Measurements from ENCODE around the gene CYB5RL.
"Not testable (repeated sequence)": the region's sequence is repeated elsewhere in the genome, so short reads cannot be mapped to it uniquely, and the experiment has no call there.

CYB5RL gene

GRCh38 chr1:54180701-54181360, 19.0 kb downstream of the CYB5RL start:
- DNase-seq = no peak

GRCh38 chr1:54178296-54179070, 21.3 kb downstream of the CYB5RL start:
- DNase-seq = no peak

GRCh38 chr1:54177726-54178125, 22.1 kb downstream of the CYB5RL start:
- no peak for DNase-seq

- DNase-seq = no peak
Observed at GRCh38 chr1:54176621-54177327, 23.1 kb downstream of the CYB5RL start.

- DNase-seq = no peak
Observed at GRCh38 chr1:54174106-54174505, 25.7 kb downstream of the CYB5RL start.

- no peak for DNase-seq
Observed at GRCh38 chr1:54173681-54174080, 26.1 kb downstream of the CYB5RL start.

- no peak for DNase-seq
Observed at GRCh38 chr1:54172614-54173599, 26.9 kb downstream of the CYB5RL start.

GRCh38 chr1:54171606-54172005, 28.2 kb downstream of the CYB5RL start:
- no peak for DNase-seq

- DNase-seq = no peak
Observed at GRCh38 chr1:54171016-54171415, 28.8 kb downstream of the CYB5RL start.

GRCh38 chr1:54169068-54169467, 30.8 kb downstream of the CYB5RL start:
- no peak for DNase-seq

- DNase-seq = no peak
Observed at GRCh38 chr1:54168206-54168965, 31.4 kb downstream of the CYB5RL start.

- DNase-seq = no peak
Observed at GRCh38 chr1:54167422-54168139, 32.2 kb downstream of the CYB5RL start.

GRCh38 chr1:54166357-54166756, 33.5 kb downstream of the CYB5RL start:
- not testable (repeated sequence) for DNase-seq

GRCh38 chr1:54165146-54165545, 34.7 kb downstream of the CYB5RL start:
- DNase-seq = no peak

- DNase-seq = no peak
Observed at GRCh38 chr1:54163573-54163972, 36.3 kb downstream of the CYB5RL start.

- DNase-seq = no peak
Observed at GRCh38 chr1:54163051-54163450, 36.8 kb downstream of the CYB5RL start.

- no peak for DNase-seq
Observed at GRCh38 chr1:54161495-54162168, 38.2 kb downstream of the CYB5RL start.

- no peak for DNase-seq
Observed at GRCh38 chr1:54160351-54160750, 39.5 kb downstream of the CYB5RL start.

- no peak for DNase-seq
Observed at GRCh38 chr1:54159733-54160316, 40.0 kb downstream of the CYB5RL start.

GRCh38 chr1:54158071-54158470, 41.8 kb downstream of the CYB5RL start:
- DNase-seq = no peak
